Ectodermal cell (in vitro differentiated cells): ENCODE data around the gene CLTCL1.

ENCODE experiments used
- H3K27ac ChIP-seq: 2 replicates; pipeline ENCODE4 v1.7.0; 2013; ENCODE audit warnings: mild to moderate bottlenecking, low read depth, low read length; ENCODE audit not compliant: insufficient read depth, poor library complexity, severe bottlenecking
- H3K27me3 ChIP-seq: 2 replicates; pipeline ENCODE4 v1.7.0; 2013; ENCODE audit warnings: mild to moderate bottlenecking, low read length; ENCODE audit not compliant: insufficient read depth, control insufficient read depth, poor library complexity, severe bottlenecking
- H3K36me3 ChIP-seq: one replicate; pipeline ENCODE4 v1.7.0; 2013; ENCODE audit warnings: low read length; ENCODE audit not compliant: control insufficient read depth, insufficient read depth
- H3K4me1 ChIP-seq: one replicate; pipeline ENCODE4 v1.7.0; 2013; ENCODE audit warnings: low read length; ENCODE audit not compliant: control insufficient read depth, insufficient read depth
- H3K4me3 ChIP-seq: 2 replicates; pipeline ENCODE4 v1.7.0; 2013; ENCODE audit warnings: low read depth, low read length, control low read depth; ENCODE audit not compliant: insufficient read depth
- H3K9me3 ChIP-seq: 2 replicates; pipeline ENCODE4 v1.7.0; 2013; ENCODE audit warnings: mild to moderate bottlenecking, low read length, moderate library complexity; ENCODE audit not compliant: control insufficient read depth
- WGBS, 2 experiments: methylation state at CpG; one replicate each; pipeline ENCODE4 v1.1.7; 2013; ENCODE audit warnings: missing lambda C conversion rate in 2 of 2; 5-methylcytosine and 5-hydroxymethylcytosine counted together

The CLTCL1 gene

GRCh38 chr22:19197997-19198865, 93.3 kb downstream of the CLTCL1 start:
- WGBS, 2 experiments = 93% methylated on average over 10 of the region's 10 CpGs
- Histone ChIP-seq H3K27ac (no peak overlapping the region), H3K4me1 (no peaks in the 10 kb centered on the region), H3K4me3 (no peak overlapping the region), H3K9me3 (no peaks in the 10 kb centered on the region), H3K27me3 (no peaks in the 10 kb centered on the region), H3K36me3 (no peaks in the 10 kb centered on the region)

GRCh38 chr22:19196841-19197612, 94.5 kb downstream of the CLTCL1 start:
- H3K36me3 ChIP-seq = no peaks in the 10 kb centered on the region
- 88 to 89% methylated on average over 11 of the region's 11 CpGs for WGBS, 2 experiments
- H3K27me3 ChIP-seq = no peaks in the 10 kb centered on the region
- no peaks in the 10 kb centered on the region for H3K4me1 ChIP-seq
- no peak overlapping the region for H3K4me3 ChIP-seq
- no peaks in the 10 kb centered on the region for H3K9me3 ChIP-seq
- no peak overlapping the region for H3K27ac ChIP-seq

- WGBS, 2 experiments = 94 to 95% methylated on average over 23 of the region's 23 CpGs
- no peaks in the 10 kb centered on the region for H3K27me3 ChIP-seq
- no peak overlapping the region for H3K27ac ChIP-seq
- H3K4me3 ChIP-seq = no peak overlapping the region
- H3K36me3 ChIP-seq = no peaks in the 10 kb centered on the region
- no peaks in the 10 kb centered on the region for H3K4me1 ChIP-seq
- H3K9me3 ChIP-seq = no peaks in the 10 kb centered on the region
Observed at GRCh38 chr22:19195796-19196731, 95.5 kb downstream of the CLTCL1 start.

GRCh38 chr22:19194766-19195536, 96.6 kb downstream of the CLTCL1 start:
- no peaks in the 10 kb centered on the region for H3K27me3 ChIP-seq
- 94% methylated on average over 16 of the region's 16 CpGs for WGBS, 2 experiments
- H3K9me3 ChIP-seq = no peaks in the 10 kb centered on the region
- H3K4me3 ChIP-seq = no peak overlapping the region
- H3K27ac ChIP-seq = no peak overlapping the region
- no peaks in the 10 kb centered on the region for H3K4me1 ChIP-seq
- no peaks in the 10 kb centered on the region for H3K36me3 ChIP-seq

GRCh38 chr22:19193879-19194278, 97.6 kb downstream of the CLTCL1 start:
- no peak overlapping the region for H3K27ac ChIP-seq
- H3K4me1 ChIP-seq = no peaks in the 10 kb centered on the region
- H3K27me3 ChIP-seq = no peaks in the 10 kb centered on the region
- no peaks in the 10 kb centered on the region for H3K36me3 ChIP-seq
- H3K4me3 ChIP-seq = no peak overlapping the region
- 93 to 97% methylated on average over 6 of the region's 6 CpGs for WGBS, 2 experiments
- no peaks in the 10 kb centered on the region for H3K9me3 ChIP-seq

- H3K4me3 ChIP-seq = no peak overlapping the region
- H3K27me3 ChIP-seq = no peaks in the 10 kb centered on the region
- no peak overlapping the region for H3K27ac ChIP-seq
- H3K4me1 ChIP-seq = no peaks in the 10 kb centered on the region
- WGBS, 2 experiments = 92 to 94% methylated on average over 6 of the region's 6 CpGs
- H3K9me3 ChIP-seq = no peaks in the 10 kb centered on the region
- H3K36me3 ChIP-seq = no peaks in the 10 kb centered on the region
Observed at GRCh38 chr22:19187716-19188563, 103.6 kb downstream of the CLTCL1 start.

GRCh38 chr22:19184276-19184997, 107.1 kb downstream of the CLTCL1 start:
- Histone ChIP-seq H3K36me3 (no peaks in the 10 kb centered on the region), H3K4me1 (peaks cover 11% of the 10 kb centered on the region), H3K27me3 (no peaks in the 10 kb centered on the region), H3K27ac (no peak overlapping the region), H3K9me3 (no peaks in the 10 kb centered on the region), H3K4me3 (no peak overlapping the region)
- 92 to 93% methylated on average over 20 of the region's 20 CpGs for WGBS, 2 experiments

- H3K9me3 ChIP-seq = no peaks in the 10 kb centered on the region
- H3K27me3 ChIP-seq = no peaks in the 10 kb centered on the region
- no peaks in the 10 kb centered on the region for H3K36me3 ChIP-seq
- H3K27ac ChIP-seq = no peak overlapping the region
- WGBS, 2 experiments = 94 to 95% methylated on average over 9 of the region's 9 CpGs
- H3K4me1 ChIP-seq = peaks cover 11% of the 10 kb centered on the region
- H3K4me3 ChIP-seq = no peak overlapping the region
Observed at GRCh38 chr22:19183216-19183615, 108.3 kb downstream of the CLTCL1 start.
